ENCODE measurements around the gene ECSCR.

Gene ECSCR

DNA sequence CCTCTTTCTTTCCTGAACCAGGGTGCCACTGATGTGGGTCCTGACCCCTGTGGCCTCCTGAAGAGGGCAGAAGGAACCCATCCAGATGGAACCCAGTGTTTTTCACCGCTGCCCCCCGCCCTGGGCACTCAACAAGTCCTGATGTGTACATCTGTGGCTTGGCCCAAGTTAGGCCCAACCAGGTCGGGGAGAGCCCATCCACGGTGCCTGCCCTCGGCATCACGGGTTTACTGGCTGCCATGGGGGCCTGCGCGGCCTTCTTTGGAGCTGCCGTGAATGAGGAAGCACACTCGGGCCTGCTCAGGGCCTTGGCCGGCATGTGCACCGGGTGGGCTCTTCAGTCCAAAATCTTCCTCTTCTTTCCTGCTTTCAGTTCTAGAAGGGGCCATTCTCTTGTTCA lies 5.8 kb downstream of the ECSCR start:
- no peak for TF ChIP-seq GATA2 (IDR thresholded peaks at IDR 0.05; ENCODE audit: low read depth, low read length)
- TF ChIP-seq GATA3 (IDR thresholded peaks at IDR 0.05; ENCODE audit: low read depth, low read length), result no peak

- TF ChIP-seq GATA3 (IDR thresholded peaks at IDR 0.05; ENCODE audit: low read depth, low read length) (no peak), GATA2 (IDR thresholded peaks at IDR 0.05; ENCODE audit: low read depth, low read length) (no peak)
Measured at GRCh38 chr5:139454568-139455290, 7.8 kb downstream of the ECSCR start.

- TF ChIP-seq GATA2 (IDR thresholded peaks at IDR 0.05; ENCODE audit: low read depth, low read length), result no peak
- TF ChIP-seq GATA3 (IDR thresholded peaks at IDR 0.05; ENCODE audit: low read depth, low read length), result no peak
Measured at GRCh38 chr5:139453683-139454567, 8.6 kb downstream of the ECSCR start.

DNA sequence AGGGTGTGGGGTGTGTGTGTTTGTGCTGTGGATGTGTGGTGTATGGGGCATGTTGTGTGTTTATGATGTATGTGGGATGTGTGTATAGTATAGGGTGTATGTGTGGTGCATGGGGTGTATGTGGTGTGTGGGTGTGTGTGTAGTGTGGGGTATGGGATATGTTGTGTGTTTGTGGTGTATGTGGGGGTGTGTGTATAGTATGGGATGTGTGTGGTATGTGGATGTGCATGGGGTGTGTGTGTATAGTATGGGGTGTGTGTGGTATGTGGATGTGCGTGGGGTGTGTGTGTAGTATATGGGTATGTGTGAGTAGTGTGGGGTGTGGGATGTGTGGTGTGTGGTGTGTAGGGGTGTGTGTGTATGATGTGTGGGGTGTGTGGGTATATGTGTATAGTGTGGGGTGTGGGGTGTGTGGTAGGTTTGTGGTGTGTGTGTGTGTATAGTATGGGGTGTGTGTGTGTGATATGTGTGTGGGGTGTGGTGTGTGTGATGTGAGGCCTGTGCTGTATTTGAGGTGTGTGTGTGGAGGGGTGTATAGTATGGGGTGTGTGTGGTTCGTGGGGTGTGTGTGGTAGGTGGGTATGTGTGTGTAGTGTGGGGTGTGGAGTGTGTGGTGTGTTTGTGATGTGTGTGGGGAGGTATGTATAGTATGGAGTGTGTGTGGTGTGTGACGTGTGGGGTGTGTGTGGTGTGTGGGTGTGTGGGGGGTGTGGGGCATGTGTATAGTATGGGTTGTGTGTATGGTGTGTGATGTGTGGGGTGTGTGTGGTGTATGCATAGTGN lies 10.5 kb downstream of the ECSCR start:
- no peak for TF ChIP-seq GATA2 (IDR thresholded peaks at IDR 0.05; ENCODE audit: low read depth, low read length)
- TF ChIP-seq GATA3 (IDR thresholded peaks at IDR 0.05; ENCODE audit: low read depth, low read length), result no peak

- TF ChIP-seq GATA2 (IDR thresholded peaks at IDR 0.05; ENCODE audit: low read depth, low read length) (no peak), GATA3 (IDR thresholded peaks at IDR 0.05; ENCODE audit: low read depth, low read length) (no peak)
Measured at GRCh38 chr5:139451176-139451575, 11.4 kb downstream of the ECSCR start.

GRCh38 chr5:139446956-139447779 lies 15.4 kb downstream of the ECSCR start:
- no peak for TF ChIP-seq GATA2 (IDR thresholded peaks at IDR 0.05; ENCODE audit: low read depth, low read length)
- TF ChIP-seq GATA3 (IDR thresholded peaks at IDR 0.05; ENCODE audit: low read depth, low read length), result no peak

DNA sequence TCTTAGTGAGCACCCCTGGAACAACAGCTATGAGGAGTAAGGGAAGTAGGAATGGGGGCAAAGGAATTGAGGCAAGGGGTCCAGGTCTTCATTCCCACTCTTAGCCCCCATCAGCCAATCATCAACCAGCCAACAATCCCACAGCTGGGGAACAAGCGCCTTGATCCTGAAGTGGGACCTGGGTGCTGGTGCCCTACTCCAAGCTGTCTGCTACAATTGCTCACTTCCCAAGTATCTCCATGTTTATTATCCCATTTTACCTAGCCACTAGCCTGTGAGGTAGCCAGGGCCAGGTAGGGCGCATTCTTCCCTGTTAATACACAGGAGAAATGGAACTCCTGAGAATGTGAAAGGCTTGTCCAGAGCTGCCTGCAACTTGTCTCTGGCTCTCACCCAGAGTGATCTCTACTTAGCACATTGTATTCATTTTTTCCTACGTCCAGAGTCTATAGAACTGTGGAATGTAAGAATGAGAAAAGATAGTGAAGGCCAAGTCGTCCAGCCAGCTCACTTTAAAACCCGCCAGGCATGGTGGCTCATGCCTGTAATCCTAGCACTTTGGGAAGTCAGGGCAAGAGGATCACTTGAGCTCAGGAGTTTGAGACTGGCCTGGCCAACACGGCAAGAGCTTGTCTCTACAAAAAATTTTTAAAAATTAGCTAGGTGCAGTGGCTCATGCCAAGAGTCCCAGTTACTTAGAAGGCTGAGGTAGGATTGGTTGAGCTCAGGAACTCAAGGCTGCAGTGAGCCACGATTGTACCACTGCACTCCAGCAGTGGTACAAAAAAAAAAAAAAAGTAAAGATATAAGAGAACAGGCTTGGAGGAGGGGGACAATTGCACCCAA lies 17.0 kb downstream of the ECSCR start:
- no peak for TF ChIP-seq GATA3 (IDR thresholded peaks at IDR 0.05; ENCODE audit: low read depth, low read length)
- no peak for TF ChIP-seq GATA2 (IDR thresholded peaks at IDR 0.05; ENCODE audit: low read depth, low read length)

DNA sequence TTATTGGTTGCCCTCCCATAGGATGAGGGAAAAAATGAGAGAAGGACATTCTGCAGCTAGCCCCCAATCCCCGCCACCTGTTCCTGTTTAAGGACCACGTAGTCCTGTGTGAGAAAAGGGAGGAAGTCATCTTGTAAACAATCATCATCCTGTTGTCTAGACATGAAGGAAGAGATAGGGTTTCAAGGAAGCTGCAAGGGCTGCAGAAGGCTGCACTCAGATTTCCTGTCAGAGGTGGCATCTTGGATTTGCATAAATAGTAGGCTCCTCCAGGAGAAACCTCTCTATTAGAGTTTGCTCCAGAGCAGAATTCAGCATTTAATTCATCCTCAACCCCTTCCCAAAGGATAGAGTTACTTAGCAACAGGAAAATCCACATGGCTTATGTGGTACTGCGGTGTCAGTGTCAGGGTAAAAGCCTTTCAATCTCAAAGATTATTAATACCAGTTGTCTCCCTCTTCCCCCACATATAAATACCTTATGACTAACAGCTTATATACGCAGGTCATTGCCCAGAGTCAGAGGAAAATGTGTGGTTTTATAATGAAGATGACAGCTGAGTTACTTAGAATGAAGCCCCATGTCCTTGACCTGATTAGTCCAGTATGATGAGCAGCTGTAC lies 18.6 kb downstream of the ECSCR start:
- TF ChIP-seq GATA3 (IDR thresholded peaks at IDR 0.05; ENCODE audit: low read depth, low read length) (no peak), GATA2 (IDR thresholded peaks at IDR 0.05; ENCODE audit: low read depth, low read length) (no peak)

GRCh38 chr5:139439013-139439903 lies 23.3 kb downstream of the ECSCR start, which contains the start of gene DNAJC18:
DNAJC18 (minus strand) TSS chr5:139439525; CDS start chr5:139439445, 80 bp downstream.
- peak; percentile 94 for TF ChIP-seq GATA2 (IDR thresholded peaks at IDR 0.05; ENCODE audit: low read depth, low read length)
- TF ChIP-seq GATA3 (IDR thresholded peaks at IDR 0.05; ENCODE audit: low read depth, low read length), result no peak

- no peak for TF ChIP-seq GATA2 (IDR thresholded peaks at IDR 0.05; ENCODE audit: low read depth, low read length)
- no peak for TF ChIP-seq GATA3 (IDR thresholded peaks at IDR 0.05; ENCODE audit: low read depth, low read length)
Measured at GRCh38 chr5:139438707-139439012, 23.9 kb downstream of the ECSCR start.

GRCh38 chr5:139435676-139436075 lies 26.9 kb downstream of the ECSCR start:
- TF ChIP-seq GATA2 (IDR thresholded peaks at IDR 0.05; ENCODE audit: low read depth, low read length), result no peak
- TF ChIP-seq GATA3 (IDR thresholded peaks at IDR 0.05; ENCODE audit: low read depth, low read length), result no peak
